Epithelial cell of proximal tubule (primary cell): ENCODE results near the gene NKX6-2. TPM values are rescaled to one million over a fixed set of nuclear protein-coding genes. Genes with fewer than 3 reads are reported as not detected.

ENCODE experiments used
- DNase-seq: peaks from one replicate; pipeline ENCODE4 v3.0.0-alpha.2; 2011; ENCODE audit warnings: low read depth
- H3K4me3 ChIP-seq: 2 replicates; pipeline ENCODE4 v1.5.1; 2011; ENCODE audit warnings: low read depth, mild to moderate bottlenecking, low read length
- total RNA-seq: library from RNA; depleted of rRNA; stranded (reverse); fragments of >200 nt; gene quantifications from 2 replicates; pipeline ENCODE4 v1.2.3, GENCODE V29; 2015
- TF ChIP-seq, protein P1 (sequence below): conservative IDR thresholded peaks from 2 replicates; pipeline ENCODE4 v1.5.1; 2012; ENCODE audit warnings: low read depth, mild to moderate bottlenecking, low read length

NKX6-2 gene
- 0.14 and 1.2 TPM in 2 replicates for total RNA-seq

DNA sequence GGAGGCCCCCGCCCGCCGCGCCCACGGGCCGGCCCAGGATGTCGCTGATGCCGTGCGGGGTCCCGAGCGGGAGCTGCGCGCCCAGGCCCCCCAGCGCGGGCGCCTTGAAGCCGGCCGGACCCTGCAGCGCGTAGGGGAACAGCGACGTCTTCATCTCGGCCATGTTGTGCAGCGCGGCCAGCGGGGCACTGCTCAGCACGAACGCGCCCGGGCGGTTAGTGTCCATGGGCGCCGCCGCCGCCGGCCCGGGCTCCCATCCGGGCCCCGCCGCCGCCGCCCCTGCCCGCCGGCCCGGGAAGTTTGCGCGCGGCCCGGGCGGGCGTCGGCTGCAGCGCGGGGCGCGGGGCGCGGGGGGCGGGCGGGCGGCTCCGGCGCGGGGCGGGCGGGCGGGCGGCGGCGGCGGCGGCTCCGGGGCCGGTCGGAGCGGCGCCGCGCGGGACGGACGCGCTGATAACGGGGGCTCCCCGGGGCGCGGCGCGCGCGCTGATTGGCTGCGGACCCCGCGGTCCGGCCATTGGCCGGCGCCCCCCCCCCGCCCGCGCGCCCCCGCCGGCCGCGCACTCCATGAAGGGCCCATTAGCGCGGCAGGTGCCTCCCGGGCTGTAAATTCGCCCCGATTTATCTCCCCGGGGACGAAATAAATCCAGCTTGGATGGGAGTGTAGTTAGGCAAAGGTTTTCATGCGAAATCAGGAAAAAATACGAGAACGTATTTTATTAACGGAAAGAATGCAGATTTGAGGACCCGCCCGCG lies at the start of gene NKX6-2:
Gene NKX6-2 (minus strand): TSS at position 425 of the 753 bp plus-strand sequence. CDS start 199 bp downstream, at position 226.
- no peak within 1 kb of the TSS for H3K4me3 ChIP-seq
- DNase-seq = no peak
- TF ChIP-seq, protein P1, sequence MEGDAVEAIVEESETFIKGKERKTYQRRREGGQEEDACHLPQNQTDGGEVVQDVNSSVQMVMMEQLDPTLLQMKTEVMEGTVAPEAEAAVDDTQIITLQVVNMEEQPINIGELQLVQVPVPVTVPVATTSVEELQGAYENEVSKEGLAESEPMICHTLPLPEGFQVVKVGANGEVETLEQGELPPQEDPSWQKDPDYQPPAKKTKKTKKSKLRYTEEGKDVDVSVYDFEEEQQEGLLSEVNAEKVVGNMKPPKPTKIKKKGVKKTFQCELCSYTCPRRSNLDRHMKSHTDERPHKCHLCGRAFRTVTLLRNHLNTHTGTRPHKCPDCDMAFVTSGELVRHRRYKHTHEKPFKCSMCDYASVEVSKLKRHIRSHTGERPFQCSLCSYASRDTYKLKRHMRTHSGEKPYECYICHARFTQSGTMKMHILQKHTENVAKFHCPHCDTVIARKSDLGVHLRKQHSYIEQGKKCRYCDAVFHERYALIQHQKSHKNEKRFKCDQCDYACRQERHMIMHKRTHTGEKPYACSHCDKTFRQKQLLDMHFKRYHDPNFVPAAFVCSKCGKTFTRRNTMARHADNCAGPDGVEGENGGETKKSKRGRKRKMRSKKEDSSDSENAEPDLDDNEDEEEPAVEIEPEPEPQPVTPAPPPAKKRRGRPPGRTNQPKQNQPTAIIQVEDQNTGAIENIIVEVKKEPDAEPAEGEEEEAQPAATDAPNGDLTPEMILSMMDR = no peak

- TF ChIP-seq, protein P1 = no peak
Observed at GRCh38 chr10:132834891-132835847, 49.2 kb upstream of the NKX6-2 start.

GRCh38 chr10:132834311-132834761 lies 48.4 kb upstream of the NKX6-2 start:
- no peak for DNase-seq
- H3K4me3 ChIP-seq = no peak overlapping the region
- TF ChIP-seq, protein P1 = no peak

More at GRCh38 chr10:132834891-132835847, 49.2 kb upstream of the NKX6-2 start:
- H3K4me3 ChIP-seq = no peak overlapping the region
- DNase-seq = no peak

DNA sequence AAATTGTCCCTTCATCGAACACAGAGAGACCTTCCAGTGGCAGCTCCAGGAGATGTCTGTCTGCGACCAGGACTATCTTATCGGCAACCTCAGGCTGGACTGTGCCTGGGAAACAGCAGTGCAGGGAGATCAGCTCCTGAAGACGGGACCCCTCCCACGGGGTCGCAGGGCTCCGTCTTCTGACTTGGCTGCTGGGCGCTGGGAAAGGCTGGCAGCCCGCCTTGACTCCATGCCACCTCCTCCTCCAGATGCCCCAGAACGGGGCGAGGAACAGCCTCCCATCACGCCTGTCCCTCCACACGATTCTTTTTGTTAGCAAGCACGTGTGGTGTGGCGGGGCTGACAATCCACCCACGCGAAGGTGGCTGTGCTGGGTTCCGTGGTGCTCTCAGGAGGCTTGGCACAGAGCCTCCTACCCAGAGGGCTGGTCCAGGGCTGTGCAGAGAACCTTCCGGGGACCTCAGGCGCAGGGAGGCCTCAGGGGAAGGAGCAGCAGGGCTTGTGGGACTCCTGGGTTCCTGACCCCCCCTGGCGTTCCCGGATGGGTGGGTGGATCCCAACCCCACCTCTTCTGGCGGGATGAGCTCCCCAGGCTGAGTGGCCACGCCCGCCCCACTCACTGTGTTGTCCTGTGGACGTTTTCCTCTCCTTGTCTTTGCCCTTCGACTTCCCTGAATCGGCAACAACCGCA lies 47.6 kb upstream of the NKX6-2 start:
- no peak for DNase-seq
- TF ChIP-seq, protein P1 = no peak
- no peak overlapping the region for H3K4me3 ChIP-seq

- DNase-seq = no peak
- no peak overlapping the region for H3K4me3 ChIP-seq
- TF ChIP-seq, protein P1 = no peak
Observed at GRCh38 chr10:132832186-132832969, 46.4 kb upstream of the NKX6-2 start.

DNA sequence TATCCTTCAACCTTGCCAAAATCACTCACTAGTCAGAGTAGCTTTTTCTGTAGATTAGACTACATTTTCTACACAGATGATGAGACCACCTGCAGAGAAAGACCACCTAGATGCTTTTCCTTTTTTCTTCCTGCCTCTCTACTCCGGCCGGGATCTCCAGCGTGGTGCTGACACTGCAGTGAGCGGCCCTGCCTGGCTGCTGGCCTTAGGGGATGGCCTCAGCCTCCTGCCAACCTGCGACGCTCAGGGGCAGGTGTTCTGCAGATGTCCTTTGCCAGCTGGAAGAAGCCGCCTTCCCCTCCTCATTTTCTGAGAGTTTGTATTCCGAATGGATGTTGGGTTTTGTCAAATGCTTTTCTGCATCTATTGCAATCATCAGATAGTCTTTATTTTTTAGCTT lies 43.5 kb upstream of the NKX6-2 start:
- DNase-seq = no peak
- TF ChIP-seq, protein P1 = no peak
- no peak overlapping the region for H3K4me3 ChIP-seq
